KMS-11 (cell line): ENCODE results near the gene AXIN1.

ENCODE experiments used
- H2AFZ ChIP-seq: fragments of 200-600 bp; sonication (generic); 2 replicates; pipeline ENCODE4 v1.6.1; 2016; ENCODE audit warnings: antibody characterized with exemption, mixed run types, low read depth
- H3K27ac ChIP-seq: fragments of 200-600 bp; sonication (generic); 2 replicates; pipeline ENCODE4 v1.6.1; 2016; ENCODE audit warnings: mild to moderate bottlenecking, mixed run types
- H3K27me3 ChIP-seq: fragments of 200-600 bp; sonication (generic); 2 replicates; pipeline ENCODE4 v1.6.1; 2017; ENCODE audit warnings: mild to moderate bottlenecking, low read depth, mixed run types, moderate library complexity; ENCODE audit not compliant: insufficient read depth
- H3K36me3 ChIP-seq: fragments of 200-600 bp; sonication (generic); 2 replicates; pipeline ENCODE4 v1.6.1; 2017; ENCODE audit warnings: mild to moderate bottlenecking, mixed run types; ENCODE audit not compliant: insufficient read depth
- H3K4me1 ChIP-seq: fragments of 200-600 bp; sonication (generic); 2 replicates; pipeline ENCODE4 v1.6.1; 2016; ENCODE audit warnings: mild to moderate bottlenecking, low read depth, mixed run types; ENCODE audit not compliant: poor library complexity, severe bottlenecking
- H3K4me2 ChIP-seq: fragments of 200-600 bp; sonication (generic); 2 replicates; pipeline ENCODE4 v1.7.0; 2016; ENCODE audit warnings: mild to moderate bottlenecking, mixed run types
- H3K4me3 ChIP-seq: fragments of 200-600 bp; sonication (generic); IDR thresholded peaks from 2 replicates; pipeline ENCODE4 v1.6.1; 2017; ENCODE audit warnings: low read depth, low read length, mixed read lengths; ENCODE audit not compliant: insufficient read depth
- H3K79me2 ChIP-seq: fragments of 200-600 bp; sonication (generic); 2 replicates; pipeline ENCODE4 v1.6.1; 2016; ENCODE audit warnings: low read depth, mixed run types; ENCODE audit not compliant: insufficient read depth
- H3K9ac ChIP-seq: fragments of 200-600 bp; sonication (generic); 2 replicates; pipeline ENCODE4 v1.6.1; 2016; ENCODE audit warnings: mild to moderate bottlenecking, mixed run types
- H4K20me1 ChIP-seq: fragments of 200-600 bp; sonication (generic); 2 replicates; pipeline ENCODE4 v1.6.1; 2016; ENCODE audit warnings: mild to moderate bottlenecking, mixed run types; ENCODE audit not compliant: insufficient read depth
- CTCF ChIP-seq: fragments of 200-600 bp; sonication (generic); conservative IDR thresholded peaks from 2 replicates; pipeline ENCODE4 v1.6.1; 2017; ENCODE audit warnings: low read depth, mild to moderate bottlenecking, antibody characterized with exemption, low read length, moderate library complexity, mixed read lengths

The AXIN1 gene

GRCh38 chr16:330741-331140 is 21.8 kb downstream of the AXIN1 start:
- TF ChIP-seq CTCF, result no peak
- H3K36me3 ChIP-seq, result no peaks in the 10 kb centered on the region
- H3K4me1 ChIP-seq, result no peaks in the 10 kb centered on the region
- no peak overlapping the region for H3K27ac ChIP-seq
- peaks cover 43% of the 10 kb centered on the region; the same call in 1 of the 2 replicates for H3K79me2 ChIP-seq
- H2AFZ ChIP-seq, result no peak overlapping the region
- no peaks in the 10 kb centered on the region for H3K27me3 ChIP-seq
- no peak overlapping the region for H3K4me3 ChIP-seq
- no peaks in the 10 kb centered on the region for H4K20me1 ChIP-seq
- no peak overlapping the region for H3K9ac ChIP-seq
- H3K4me2 ChIP-seq, result no peak overlapping the region

GRCh38 chr16:325375-326145 is 27.0 kb downstream of the AXIN1 start:
- no peak overlapping the region for H3K4me3 ChIP-seq

GRCh38 chr16:324451-325334 is 27.8 kb downstream of the AXIN1 start:
- Histone ChIP-seq H3K27me3 (no peaks in the 10 kb centered on the region), H3K27ac (no peak overlapping the region), H3K79me2 (peaks cover 19% of the 10 kb centered on the region; the same call in 1 of the 2 replicates), H3K36me3 (no peaks in the 10 kb centered on the region), H3K4me1 (no peaks in the 10 kb centered on the region), H2AFZ (no peak overlapping the region), H3K4me3 (no peak overlapping the region), H3K9ac (no peak overlapping the region), H3K4me2 (no peak overlapping the region), H4K20me1 (no peaks in the 10 kb centered on the region)
- no peak for TF ChIP-seq CTCF

More at GRCh38 chr16:325375-326145, 27.0 kb downstream of the AXIN1 start:
- H3K27me3 ChIP-seq, result no peaks in the 10 kb centered on the region
- no peak overlapping the region for H2AFZ ChIP-seq
- no peaks in the 10 kb centered on the region for H3K36me3 ChIP-seq
- no peak for TF ChIP-seq CTCF
- no peak overlapping the region for H3K9ac ChIP-seq
- H3K27ac ChIP-seq, result no peak overlapping the region
- H4K20me1 ChIP-seq, result no peaks in the 10 kb centered on the region
- H3K79me2 ChIP-seq, result peaks cover 19% of the 10 kb centered on the region; the same call in 1 of the 2 replicates
- no peaks in the 10 kb centered on the region for H3K4me1 ChIP-seq
- no peak overlapping the region for H3K4me2 ChIP-seq

- H3K27me3 ChIP-seq, result no peaks in the 10 kb centered on the region
- TF ChIP-seq CTCF, result no peak
- H3K79me2 ChIP-seq, result peaks cover 19% of the 10 kb centered on the region; the same call in 1 of the 2 replicates
- H3K27ac ChIP-seq, result no peak overlapping the region
- H3K4me1 ChIP-seq, result no peaks in the 10 kb centered on the region
- H3K36me3 ChIP-seq, result no peaks in the 10 kb centered on the region
- no peaks in the 10 kb centered on the region for H4K20me1 ChIP-seq
- no peak overlapping the region for H3K4me3 ChIP-seq
- H2AFZ ChIP-seq, result no peak overlapping the region
- H3K4me2 ChIP-seq, result no peak overlapping the region
- no peak overlapping the region for H3K9ac ChIP-seq
Measured at GRCh38 chr16:324201-324450, 28.4 kb downstream of the AXIN1 start.
